IPS-18a (cell line): ENCODE results near the gene HDLBP.

Experiments
- H3K27ac ChIP-seq: one replicate; pipeline ENCODE4 v1.5.1; 2013; ENCODE audit warnings: low read length
- H3K27me3 ChIP-seq: one replicate; pipeline ENCODE4 v1.6.1; 2013; ENCODE audit warnings: mild to moderate bottlenecking, low read length; ENCODE audit not compliant: control insufficient read depth, insufficient read depth
- H3K36me3 ChIP-seq: one replicate; pipeline ENCODE4 v1.6.1; 2013; ENCODE audit warnings: low read depth, low read length; ENCODE audit not compliant: control insufficient read depth
- H3K4me1 ChIP-seq: one replicate; pipeline ENCODE4 v1.6.1; 2013; ENCODE audit warnings: low read depth, low read length; ENCODE audit not compliant: control insufficient read depth
- H3K4me3 ChIP-seq: one replicate; pipeline ENCODE4 v1.5.1; 2013; ENCODE audit warnings: low read length
- H3K9ac ChIP-seq: one replicate; pipeline ENCODE4 v1.6.1; 2013; ENCODE audit warnings: mild to moderate bottlenecking, low read length, moderate library complexity
- H3K9me3 ChIP-seq: one replicate; pipeline ENCODE4 v1.6.1; 2013; ENCODE audit warnings: low read depth, low read length; ENCODE audit not compliant: control insufficient read depth

Gene HDLBP

DNA sequence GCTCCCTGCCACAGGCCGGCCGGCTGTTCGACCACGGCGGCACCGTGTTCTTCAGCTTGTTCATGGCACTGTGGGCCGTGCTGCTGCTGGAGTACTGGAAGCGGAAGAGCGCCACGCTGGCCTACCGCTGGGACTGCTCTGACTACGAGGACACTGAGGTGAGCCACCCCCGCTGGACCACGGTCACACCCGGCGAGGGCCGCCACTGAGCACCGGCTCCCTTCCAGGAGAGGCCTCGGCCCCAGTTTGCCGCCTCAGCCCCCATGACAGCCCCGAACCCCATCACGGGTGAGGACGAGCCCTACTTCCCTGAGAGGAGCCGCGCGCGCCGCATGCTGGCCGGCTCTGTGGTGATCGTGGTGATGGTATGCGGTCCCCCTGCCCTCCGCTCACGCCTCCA, 106.2 kb downstream of the HDLBP start:
- Histone ChIP-seq H3K9me3 (no peaks in the 10 kb centered on the region), H3K27ac (no peak overlapping the region), H3K9ac (no peak overlapping the region), H3K36me3 (no peaks in the 10 kb centered on the region), H3K27me3 (no peaks in the 10 kb centered on the region), H3K4me3 (no peak overlapping the region), H3K4me1 (no peaks in the 10 kb centered on the region)

DNA sequence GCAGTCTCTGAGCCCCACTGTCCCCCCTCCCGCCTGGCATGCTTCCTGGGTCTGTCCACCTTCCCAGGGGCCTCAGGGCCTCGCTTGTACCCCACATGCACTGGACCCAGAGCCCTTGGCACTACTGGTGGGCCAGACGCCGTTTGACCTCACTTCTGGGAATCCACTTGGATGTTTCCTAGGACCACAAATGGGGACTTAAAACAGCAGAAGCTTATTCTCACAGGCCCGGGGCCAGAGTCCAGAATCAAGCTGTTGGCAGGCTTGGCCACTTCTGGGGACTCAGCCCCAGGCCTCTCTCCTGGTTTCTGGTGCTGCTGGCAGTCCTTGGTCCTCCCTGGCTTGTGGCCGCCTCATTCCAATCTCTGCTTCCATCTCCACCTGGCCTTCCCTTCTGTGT, 107.4 kb downstream of the HDLBP start:
- Histone ChIP-seq H3K9me3 (no peaks in the 10 kb centered on the region), H3K27me3 (no peaks in the 10 kb centered on the region), H3K36me3 (no peaks in the 10 kb centered on the region), H3K27ac (no peak overlapping the region), H3K4me3 (no peak overlapping the region), H3K4me1 (no peaks in the 10 kb centered on the region), H3K9ac (no peak overlapping the region)

DNA sequence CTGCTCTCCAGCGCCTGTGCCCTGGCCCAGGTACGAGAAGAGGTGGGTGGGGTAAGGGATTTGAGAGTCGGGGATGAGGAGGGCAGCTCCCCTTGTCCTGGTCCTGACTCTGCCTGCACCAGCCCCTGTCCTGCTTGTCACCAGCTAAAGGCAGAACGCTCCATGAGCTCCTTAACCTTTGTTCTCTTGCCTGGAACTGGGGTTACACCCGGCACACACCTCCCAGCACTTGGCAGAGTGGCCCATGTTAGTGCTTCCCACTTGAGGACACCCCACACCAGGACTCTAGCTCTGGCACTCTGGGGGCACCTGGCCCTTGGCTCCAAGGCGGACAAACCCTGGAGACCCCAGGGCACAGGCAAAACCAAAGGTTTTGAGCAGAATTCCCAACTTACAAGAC, 107.8 kb downstream of the HDLBP start:
- H3K9ac ChIP-seq = no peak overlapping the region
- no peaks in the 10 kb centered on the region for H3K36me3 ChIP-seq
- no peak overlapping the region for H3K4me3 ChIP-seq
- H3K27ac ChIP-seq = no peak overlapping the region
- H3K4me1 ChIP-seq = no peaks in the 10 kb centered on the region
- H3K9me3 ChIP-seq = no peaks in the 10 kb centered on the region
- H3K27me3 ChIP-seq = no peaks in the 10 kb centered on the region

DNA sequence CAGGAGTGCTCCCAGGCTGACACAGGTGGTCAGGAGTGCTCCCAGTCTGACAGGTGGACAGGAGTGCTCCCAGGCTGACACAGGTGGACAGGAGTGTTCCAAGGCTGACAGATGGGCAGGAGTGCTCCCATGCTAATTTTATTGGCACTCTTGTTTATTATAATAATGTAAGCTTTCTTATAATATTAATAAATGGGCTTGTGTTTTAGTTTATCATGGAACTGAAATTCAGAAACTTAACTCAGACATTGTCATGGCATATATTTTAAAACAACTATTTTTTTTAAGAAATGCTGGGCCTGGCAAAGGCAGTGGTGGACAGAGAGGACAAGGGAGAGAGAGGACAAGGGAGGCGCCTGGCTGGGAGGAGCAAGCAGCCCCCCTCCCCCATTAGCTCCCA, 108.3 kb downstream of the HDLBP start:
- H3K4me3 ChIP-seq = no peak overlapping the region

DNA sequence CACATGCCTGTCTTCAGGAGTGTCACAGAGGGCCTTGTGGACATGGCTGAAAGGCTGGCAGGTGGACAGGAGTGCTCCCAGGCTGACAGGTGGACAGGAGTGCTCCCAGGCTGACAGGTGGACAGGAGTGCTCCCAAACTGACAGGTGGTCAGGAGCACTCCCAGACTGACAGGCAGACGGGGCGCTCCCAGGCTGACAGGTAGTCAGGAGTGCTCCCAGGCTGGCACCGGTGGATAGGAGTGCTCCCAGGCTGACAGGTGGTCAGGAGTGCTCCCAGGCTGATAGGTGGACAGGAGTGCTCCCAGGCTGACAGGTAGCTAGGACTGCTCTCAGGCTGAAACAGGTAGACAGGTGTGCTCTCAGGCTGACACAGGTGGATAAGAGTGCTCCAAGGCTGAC, 110.4 kb downstream of the HDLBP start:
- no peaks in the 10 kb centered on the region for H3K27me3 ChIP-seq
- no peaks in the 10 kb centered on the region for H3K4me1 ChIP-seq
- no peak overlapping the region for H3K27ac ChIP-seq
- no peaks in the 10 kb centered on the region for H3K36me3 ChIP-seq
- H3K9ac ChIP-seq = no peak overlapping the region
- H3K4me3 ChIP-seq = no peak overlapping the region
- H3K9me3 ChIP-seq = no peaks in the 10 kb centered on the region

More for the DNA sequence above, 108.3 kb downstream of the HDLBP start:
- no peaks in the 10 kb centered on the region for H3K36me3 ChIP-seq
- no peaks in the 10 kb centered on the region for H3K27me3 ChIP-seq
- H3K27ac ChIP-seq = no peak overlapping the region
- H3K4me1 ChIP-seq = no peaks in the 10 kb centered on the region
- H3K9ac ChIP-seq = no peak overlapping the region
- H3K9me3 ChIP-seq = no peaks in the 10 kb centered on the region

DNA sequence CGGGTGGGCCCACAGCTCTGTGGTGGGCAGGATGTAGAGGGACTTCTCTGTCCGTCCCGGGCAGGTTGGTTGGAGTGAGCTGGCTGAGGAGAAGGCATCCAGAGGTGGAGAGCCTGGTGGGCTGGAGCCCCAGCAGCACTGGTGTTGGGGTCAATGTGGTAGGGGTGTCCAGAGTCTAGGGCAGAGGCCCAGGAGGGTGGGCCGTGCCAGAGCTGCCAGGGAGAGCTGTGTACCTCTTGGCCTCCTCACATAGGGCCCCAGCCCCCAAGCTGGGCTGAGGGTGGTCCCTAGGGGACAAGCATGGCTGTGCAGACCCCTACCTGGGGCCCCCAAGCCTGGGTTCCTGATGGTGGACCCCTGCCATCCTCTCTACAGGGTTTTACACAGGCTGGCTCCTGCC, 111.0 kb downstream of the HDLBP start:
- no peaks in the 10 kb centered on the region for H3K4me1 ChIP-seq
- H3K9ac ChIP-seq = no peak overlapping the region
- H3K9me3 ChIP-seq = no peaks in the 10 kb centered on the region
- H3K27ac ChIP-seq = no peak overlapping the region
- no peaks in the 10 kb centered on the region for H3K36me3 ChIP-seq
- H3K4me3 ChIP-seq = no peak overlapping the region
- no peaks in the 10 kb centered on the region for H3K27me3 ChIP-seq

DNA sequence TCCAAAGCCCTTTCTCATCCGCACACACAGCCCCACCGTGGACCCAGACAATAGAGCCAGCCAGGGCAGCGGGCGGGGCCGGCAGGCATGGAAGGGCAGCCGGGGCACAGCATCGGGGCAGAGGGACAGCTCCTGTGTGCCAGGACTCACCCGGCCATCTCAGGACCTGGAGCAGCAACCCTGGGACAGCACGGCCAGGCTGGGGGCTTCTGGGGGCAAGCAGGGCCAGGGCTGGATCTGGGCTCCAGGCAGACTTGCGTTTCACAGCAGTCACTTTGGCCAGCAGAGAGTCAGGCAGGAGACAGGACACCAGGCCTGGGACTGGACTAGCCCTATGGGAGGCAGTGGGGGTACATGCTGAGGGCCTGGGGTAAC, 111.5 kb downstream of the HDLBP start:
- Histone ChIP-seq H3K27me3 (no peaks in the 10 kb centered on the region), H3K9ac (no peak overlapping the region), H3K9me3 (no peaks in the 10 kb centered on the region), H3K36me3 (no peaks in the 10 kb centered on the region), H3K4me3 (no peak overlapping the region), H3K4me1 (no peaks in the 10 kb centered on the region), H3K27ac (no peak overlapping the region)

DNA sequence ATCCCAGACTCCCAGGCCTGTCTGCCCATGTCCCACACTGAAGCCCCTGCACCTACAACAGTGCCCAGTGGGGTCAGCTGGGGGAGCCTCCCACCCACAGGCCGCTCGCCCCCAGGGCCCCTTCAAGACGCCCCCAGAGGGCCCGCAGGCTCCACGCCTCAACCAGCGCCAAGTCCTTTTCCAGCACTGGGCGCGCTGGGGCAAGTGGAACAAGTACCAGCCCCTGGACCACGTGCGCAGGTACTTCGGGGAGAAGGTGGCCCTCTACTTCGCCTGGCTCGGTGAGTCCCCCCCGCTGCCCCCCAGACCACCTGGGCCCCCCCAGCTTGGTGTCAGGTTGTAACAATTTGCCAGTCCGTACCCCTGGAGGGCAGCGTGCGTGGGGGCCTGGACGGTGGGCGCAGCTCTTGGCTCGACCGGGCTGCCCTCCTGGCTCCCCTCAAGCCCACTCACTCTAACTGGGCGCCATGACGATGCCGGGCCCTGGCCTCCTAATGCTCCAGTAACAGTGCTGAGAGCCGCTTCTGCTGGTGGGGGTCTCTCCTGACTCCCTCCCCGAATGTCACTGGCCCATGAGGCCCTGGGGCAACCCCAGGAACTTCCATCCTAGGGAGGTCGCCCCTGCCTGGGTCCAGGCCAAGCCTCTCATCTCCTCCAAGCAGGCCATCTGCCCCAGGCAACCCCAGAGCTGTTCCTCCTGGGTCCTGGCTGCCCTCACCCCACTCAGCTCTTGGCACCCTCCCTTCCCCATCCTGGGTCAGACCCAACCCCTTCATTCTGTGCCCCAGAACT, 112.1 kb downstream of the HDLBP start:
- Histone ChIP-seq H3K4me3 (no peak overlapping the region), H3K4me1 (no peaks in the 10 kb centered on the region), H3K27me3 (no peaks in the 10 kb centered on the region), H3K9ac (no peak overlapping the region), H3K9me3 (no peaks in the 10 kb centered on the region), H3K27ac (no peak overlapping the region), H3K36me3 (no peaks in the 10 kb centered on the region)

DNA sequence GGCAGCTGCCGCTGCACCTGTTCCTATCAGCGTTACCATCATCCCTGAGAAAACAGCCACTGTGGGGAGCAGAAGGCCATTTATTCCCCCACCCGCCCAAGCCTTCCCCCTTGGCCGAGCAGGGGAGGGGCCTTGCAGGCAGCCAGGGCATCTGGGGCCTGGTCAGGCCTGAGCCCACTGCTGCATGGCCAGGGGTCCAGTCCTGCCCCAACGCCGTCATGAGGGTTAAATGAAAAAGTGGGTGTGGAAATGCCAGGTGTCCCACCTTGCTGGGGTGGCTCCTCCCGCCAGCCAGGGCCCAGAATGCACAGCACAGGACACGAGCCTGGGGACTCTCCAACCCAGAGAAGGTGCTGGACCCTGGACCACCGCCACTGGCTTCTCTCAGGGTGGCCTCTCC, 112.8 kb downstream of the HDLBP start:
- H3K27me3 ChIP-seq = no peaks in the 10 kb centered on the region
- no peaks in the 10 kb centered on the region for H3K36me3 ChIP-seq

DNA sequence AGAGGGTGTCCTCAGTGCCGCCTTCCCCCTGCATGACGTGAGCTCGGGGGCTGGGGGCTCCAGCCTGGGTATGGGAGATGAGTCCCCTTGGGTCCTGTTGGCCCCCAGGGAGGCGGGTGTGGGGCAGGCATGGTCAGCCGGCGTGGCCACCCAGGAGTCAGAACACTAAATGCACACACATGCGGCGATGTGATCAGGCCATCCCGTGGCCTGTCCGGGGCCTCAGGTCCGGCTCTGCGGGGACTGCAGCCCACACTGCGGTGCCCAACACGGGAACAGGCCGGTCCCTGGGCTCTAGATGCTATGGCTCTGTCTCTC, 113.2 kb downstream of the HDLBP start:
- no peak overlapping the region for H3K9ac ChIP-seq
- no peaks in the 10 kb centered on the region for H3K36me3 ChIP-seq
- H3K4me1 ChIP-seq = no peaks in the 10 kb centered on the region
- H3K9me3 ChIP-seq = no peaks in the 10 kb centered on the region
- no peak overlapping the region for H3K4me3 ChIP-seq
- no peak overlapping the region for H3K27ac ChIP-seq
- H3K27me3 ChIP-seq = no peaks in the 10 kb centered on the region

More for the DNA sequence above, 112.8 kb downstream of the HDLBP start:
- Histone ChIP-seq H3K9ac (no peak overlapping the region), H3K9me3 (no peaks in the 10 kb centered on the region), H3K4me3 (no peak overlapping the region), H3K27ac (no peak overlapping the region), H3K4me1 (no peaks in the 10 kb centered on the region)

DNA sequence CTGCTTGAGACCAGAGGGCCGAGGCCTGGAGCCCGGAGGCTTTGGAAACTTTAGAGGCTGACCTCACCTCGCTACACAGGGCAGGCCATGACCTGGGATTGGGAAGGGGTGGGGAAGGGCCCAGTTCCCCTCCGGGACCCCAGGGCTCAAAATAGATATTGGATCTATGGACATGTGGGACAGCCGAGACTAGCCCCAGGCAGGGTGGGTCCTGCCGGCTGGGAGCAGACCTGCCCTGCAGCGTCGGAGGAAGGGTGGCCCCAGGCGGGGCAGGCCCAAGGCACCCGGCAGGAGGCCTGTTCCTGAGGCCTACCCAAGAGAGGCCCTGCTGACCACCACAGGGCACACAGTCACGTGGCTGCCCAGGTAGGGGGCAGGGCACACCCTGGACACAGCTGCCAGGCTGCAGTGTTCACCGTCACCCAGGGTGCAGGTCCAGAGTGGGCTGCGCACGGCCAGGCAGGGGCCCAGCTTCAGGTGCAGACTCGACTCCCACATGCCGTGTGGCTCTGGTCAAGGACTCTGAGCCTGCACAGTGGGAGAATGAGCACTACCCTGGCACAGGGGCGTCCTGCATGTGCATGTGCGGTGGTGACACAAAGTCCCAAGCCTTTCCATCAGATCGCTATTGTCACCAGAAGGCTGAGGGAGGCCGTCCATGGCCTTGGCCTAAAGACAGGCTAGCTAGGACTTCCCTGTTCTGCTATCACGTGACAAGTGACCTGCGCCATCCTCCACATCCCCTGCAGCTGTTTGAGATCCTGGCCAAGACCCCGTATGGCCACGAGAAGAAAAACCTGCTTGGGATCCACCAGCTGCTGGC, 113.8 kb downstream of the HDLBP start:
- Histone ChIP-seq H3K27ac (no peak overlapping the region), H3K4me1 (no peaks in the 10 kb centered on the region), H3K27me3 (no peaks in the 10 kb centered on the region), H3K36me3 (no peaks in the 10 kb centered on the region), H3K9me3 (no peaks in the 10 kb centered on the region), H3K4me3 (no peak overlapping the region), H3K9ac (no peak overlapping the region)
